ENCODE results near the gene ADI1. TPM values are rescaled to one million over a fixed set of nuclear protein-coding genes. Genes with fewer than 3 reads are reported as not detected.

The ADI1 gene
- total RNA-seq, 4 donors from 2014 or later = 44.1 to 110 (median 78.1) TPM

DNA sequence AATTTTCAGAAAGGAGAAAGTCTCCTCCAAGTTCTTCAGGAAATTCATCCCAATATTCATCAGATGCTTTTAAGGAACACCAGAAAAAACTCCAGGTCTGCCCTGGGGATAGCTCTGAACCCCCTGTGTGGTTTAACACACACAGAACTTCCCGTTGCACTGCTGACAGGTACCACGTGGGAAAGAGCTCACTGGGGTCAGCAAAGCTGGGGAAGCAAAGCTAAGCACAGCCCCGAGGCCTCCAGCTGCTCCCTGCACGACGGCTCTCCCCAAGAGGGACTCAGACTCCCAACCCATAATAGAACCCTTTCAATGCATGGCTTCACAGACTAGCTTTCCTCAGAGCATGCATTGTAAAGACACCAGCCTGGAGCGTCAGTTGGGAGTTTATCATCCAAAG lies 28.0 kb downstream of the ADI1 start:
- no peaks in the 10 kb centered on the region for H3K9me3 ChIP-seq
- no peaks in the 10 kb centered on the region for H3K27me3 ChIP-seq
- no peaks in the 10 kb centered on the region for H3K4me1 ChIP-seq
- H3K36me3 ChIP-seq = peaks cover 0 to under 1% (median 0%) of the 10 kb centered on the region in 4 donors
- no peak for TF ChIP-seq POLR2AphosphoS5 (IDR thresholded peaks at IDR 0.05)
- TF ChIP-seq POLR2A (IDR thresholded peaks at IDR 0.05) = no peak
- no peak for TF ChIP-seq EP300 (IDR thresholded peaks at IDR 0.05; ENCODE audit: low read depth)
- TF ChIP-seq, protein P1, sequence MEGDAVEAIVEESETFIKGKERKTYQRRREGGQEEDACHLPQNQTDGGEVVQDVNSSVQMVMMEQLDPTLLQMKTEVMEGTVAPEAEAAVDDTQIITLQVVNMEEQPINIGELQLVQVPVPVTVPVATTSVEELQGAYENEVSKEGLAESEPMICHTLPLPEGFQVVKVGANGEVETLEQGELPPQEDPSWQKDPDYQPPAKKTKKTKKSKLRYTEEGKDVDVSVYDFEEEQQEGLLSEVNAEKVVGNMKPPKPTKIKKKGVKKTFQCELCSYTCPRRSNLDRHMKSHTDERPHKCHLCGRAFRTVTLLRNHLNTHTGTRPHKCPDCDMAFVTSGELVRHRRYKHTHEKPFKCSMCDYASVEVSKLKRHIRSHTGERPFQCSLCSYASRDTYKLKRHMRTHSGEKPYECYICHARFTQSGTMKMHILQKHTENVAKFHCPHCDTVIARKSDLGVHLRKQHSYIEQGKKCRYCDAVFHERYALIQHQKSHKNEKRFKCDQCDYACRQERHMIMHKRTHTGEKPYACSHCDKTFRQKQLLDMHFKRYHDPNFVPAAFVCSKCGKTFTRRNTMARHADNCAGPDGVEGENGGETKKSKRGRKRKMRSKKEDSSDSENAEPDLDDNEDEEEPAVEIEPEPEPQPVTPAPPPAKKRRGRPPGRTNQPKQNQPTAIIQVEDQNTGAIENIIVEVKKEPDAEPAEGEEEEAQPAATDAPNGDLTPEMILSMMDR (IDR thresholded peaks at IDR 0.05) = no peak
- DNase-seq = no peak
- 51% methylated on average over 6 of the region's 6 CpGs; no CpG with 5 or more reads in 1 of the 2 donors for WGBS, 2 donors (ENCODE audit: low coverage in 1 of 2)
- no peak overlapping the region for H3K27ac ChIP-seq
- intact Hi-C loops (cut with DNase I; ENCODE audit: low total_unique reads) = no loop called here
- H3K4me3 ChIP-seq = no peak overlapping the region
- in situ Hi-C loops (cut with MboI; ENCODE audit: low pct_ligation_motif_present in 1 of 4, low pct_unique_long_range_greater_than_20kb in 1 of 4, low sequenced_read_pairs in 3 of 4) = no loop called here

DNA sequence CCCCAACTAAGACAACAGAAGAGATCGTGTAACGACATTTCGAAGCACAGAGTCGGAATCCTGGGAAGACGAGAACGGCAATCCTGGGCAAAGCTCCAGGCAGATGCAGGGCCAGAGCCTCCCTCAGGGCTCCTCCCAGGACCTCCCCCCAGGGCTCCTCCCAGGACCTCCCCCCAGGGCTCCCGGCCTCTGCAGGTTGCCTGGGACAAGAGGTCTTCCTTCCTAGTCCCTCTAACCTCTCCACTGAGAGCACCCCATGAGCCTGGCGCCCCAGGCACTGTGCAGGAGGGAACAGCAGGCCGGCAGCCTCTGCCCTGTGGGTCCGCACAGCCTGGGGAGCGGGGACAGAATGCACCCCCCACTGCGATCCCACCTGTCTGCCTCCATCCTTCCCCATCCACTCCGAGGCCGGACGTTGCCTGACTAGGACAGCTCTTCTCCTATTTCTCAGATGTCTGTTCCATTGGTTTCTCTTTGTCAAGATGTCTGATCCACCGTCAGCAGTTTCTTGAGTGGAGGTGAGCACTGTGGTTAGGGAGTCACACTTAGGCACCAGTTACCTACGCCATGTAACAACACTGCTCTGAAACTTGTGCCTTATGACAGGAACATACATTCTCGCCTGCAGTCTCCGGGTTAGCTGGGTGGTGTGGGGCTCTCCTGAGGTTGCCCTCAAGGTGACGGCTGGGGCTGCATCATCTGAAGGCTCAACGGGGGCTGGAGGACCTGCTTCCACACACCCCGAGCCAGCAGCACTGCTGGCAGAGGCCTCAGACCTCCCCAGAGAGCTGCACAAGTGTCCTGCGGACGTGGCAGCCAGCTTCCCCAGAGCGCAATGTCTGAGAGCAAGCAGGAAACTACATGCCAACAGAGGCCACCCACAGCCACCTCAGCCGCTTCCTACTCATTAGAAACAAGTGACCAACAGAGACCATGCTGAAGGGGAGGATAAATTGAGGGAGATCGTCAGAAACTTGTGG lies 28.9 kb downstream of the ADI1 start:
- Histone ChIP-seq H3K27me3 (no peaks in the 10 kb centered on the region), H3K9me3 (no peaks in the 10 kb centered on the region), H3K36me3 (no peaks in the 10 kb centered on the region), H3K4me1 (no peaks in the 10 kb centered on the region), H3K4me3 (no peak overlapping the region), H3K27ac (no peak overlapping the region)
- intact Hi-C loops (cut with DNase I; ENCODE audit: low total_unique reads) (no loop called here), in situ Hi-C loops (cut with MboI; ENCODE audit: low pct_ligation_motif_present in 1 of 4, low pct_unique_long_range_greater_than_20kb in 1 of 4, low sequenced_read_pairs in 3 of 4) (no loop called here)
- TF ChIP-seq POLR2A (IDR thresholded peaks at IDR 0.05) (no peak), POLR2AphosphoS5 (IDR thresholded peaks at IDR 0.05) (no peak), EP300 (IDR thresholded peaks at IDR 0.05; ENCODE audit: low read depth) (no peak)
- TF ChIP-seq, protein P1 (IDR thresholded peaks at IDR 0.05) = no peak
- 73 to 76% methylated on average over 2 to 27 of the region's 27 CpGs for WGBS, 2 donors (ENCODE audit: low coverage in 1 of 2)
- no peak for DNase-seq

DNA sequence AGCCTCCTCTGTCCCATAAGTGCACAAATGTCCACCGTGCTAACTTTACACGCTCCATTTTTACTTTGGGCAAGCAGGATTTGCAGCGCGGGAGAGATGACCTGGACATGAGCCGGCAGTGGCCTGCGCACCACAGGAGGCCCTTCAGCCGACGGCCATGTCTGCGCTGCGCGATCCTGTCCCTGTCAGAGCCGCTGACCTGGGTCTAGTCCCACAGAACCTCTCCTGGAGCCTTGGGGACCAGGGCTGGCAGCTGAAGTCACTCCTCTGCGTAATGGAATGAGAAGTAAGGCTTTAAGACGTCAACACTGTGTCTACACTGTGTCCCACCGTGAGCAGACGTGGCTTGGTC lies 29.6 kb downstream of the ADI1 start:
- 92 to 100% methylated on average over 4 to 16 of the region's 16 CpGs for WGBS, 2 donors (ENCODE audit: low coverage in 1 of 2)
- in situ Hi-C loops (cut with MboI; ENCODE audit: low pct_ligation_motif_present in 1 of 4, low pct_unique_long_range_greater_than_20kb in 1 of 4, low sequenced_read_pairs in 3 of 4) = no loop called here
- Histone ChIP-seq H3K4me3 (no peak overlapping the region), H3K27ac (no peak overlapping the region), H3K27me3 (no peaks in the 10 kb centered on the region), H3K36me3 (no peaks in the 10 kb centered on the region), H3K4me1 (no peaks in the 10 kb centered on the region), H3K9me3 (no peaks in the 10 kb centered on the region)
- TF ChIP-seq EP300 (IDR thresholded peaks at IDR 0.05; ENCODE audit: low read depth) (no peak), POLR2AphosphoS5 (IDR thresholded peaks at IDR 0.05) (no peak), POLR2A (IDR thresholded peaks at IDR 0.05) (no peak)
- TF ChIP-seq, protein P1 (IDR thresholded peaks at IDR 0.05) = no peak
- no peak for DNase-seq
- intact Hi-C loops (cut with DNase I; ENCODE audit: low total_unique reads) = no loop called here

DNA sequence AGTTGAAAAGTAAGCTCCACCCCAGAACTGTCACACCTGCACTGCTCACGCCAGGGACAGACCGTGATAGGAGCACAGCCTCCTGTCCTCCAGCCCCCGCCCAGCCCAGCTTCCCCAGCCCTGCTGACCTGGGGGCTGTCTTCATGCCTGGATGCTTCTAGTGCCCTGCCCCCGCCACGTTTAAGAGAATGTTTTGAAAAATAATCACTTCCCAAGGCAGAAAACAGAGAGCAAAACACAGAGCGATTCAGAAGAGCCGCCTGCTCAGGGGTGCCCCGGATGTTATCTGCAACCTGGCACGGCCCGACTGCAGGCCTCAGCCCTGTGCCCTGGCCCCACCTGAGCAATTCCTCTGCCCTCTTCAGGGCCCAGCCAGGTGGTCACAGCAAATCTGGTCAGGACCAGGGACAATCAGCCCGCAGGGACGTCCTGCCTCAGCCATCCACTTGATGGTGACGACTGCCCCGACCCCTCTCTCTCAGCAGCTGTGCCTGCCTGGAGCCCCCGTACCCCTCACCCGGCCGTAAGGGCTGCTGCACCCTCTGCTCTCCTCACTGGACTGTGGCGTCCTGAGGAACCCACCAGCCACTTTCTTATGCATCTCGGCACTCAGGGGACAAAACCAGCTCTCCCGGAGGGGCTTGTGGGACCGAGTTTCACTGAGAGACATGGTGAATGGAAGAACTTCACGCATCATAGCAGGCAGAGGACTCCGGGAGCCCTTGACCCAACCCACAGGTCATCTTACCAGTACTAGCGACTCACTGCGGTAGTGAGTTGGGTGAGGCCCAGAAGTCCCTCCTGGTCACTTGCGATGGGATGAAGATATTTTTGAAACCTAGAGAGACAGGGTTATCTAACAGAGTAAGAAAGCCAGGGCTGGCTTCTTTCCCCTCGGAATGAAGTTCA lies 30.2 kb downstream of the ADI1 start:
- no peak overlapping the region for H3K27ac ChIP-seq
- no peaks in the 10 kb centered on the region for H3K36me3 ChIP-seq
- no peaks in the 10 kb centered on the region for H3K4me1 ChIP-seq
- H3K27me3 ChIP-seq = no peaks in the 10 kb centered on the region
- in situ Hi-C loops (cut with MboI; ENCODE audit: low pct_ligation_motif_present in 1 of 4, low pct_unique_long_range_greater_than_20kb in 1 of 4, low sequenced_read_pairs in 3 of 4) (no loop called here), intact Hi-C loops (cut with DNase I; ENCODE audit: low total_unique reads) (no loop called here)
- WGBS, 2 donors (ENCODE audit: low coverage in 1 of 2) = 69% methylated on average over 27 of the region's 27 CpGs; no CpG with 5 or more reads in 1 of the 2 donors
- no peak for DNase-seq
- TF ChIP-seq EP300 (IDR thresholded peaks at IDR 0.05; ENCODE audit: low read depth) (no peak), POLR2A (IDR thresholded peaks at IDR 0.05) (no peak), POLR2AphosphoS5 (IDR thresholded peaks at IDR 0.05) (no peak)
- TF ChIP-seq, protein P1 (IDR thresholded peaks at IDR 0.05) = no peak
- H3K9me3 ChIP-seq = no peaks in the 10 kb centered on the region
- H3K4me3 ChIP-seq = no peak overlapping the region

Data from transverse colon (tissue), 4 donors.